Testis (tissue), 2 donors: ENCODE results near the gene SRPK3.

Source experiments
- POLR2A ChIP-seq: fragments of 450-650 bp; IDR thresholded peaks from one replicate; pipeline ENCODE4 v1.6.1; 2017; ENCODE audit warnings: antibody characterized with exemption, mild to moderate bottlenecking, moderate library complexity
- TF ChIP-seq, protein P1 (sequence below), 3 experiments: fragments of 450-650 bp in 2 of 3; fragments of 200-600 bp in 1 of 3; sonication (generic) in 1 of 3; IDR thresholded peaks; one replicate each; pipeline ENCODE4 v1.5.1; 2016 to 2019; ENCODE audit warnings: antibody characterized with exemption in 3 of 3, mild to moderate bottlenecking in 2 of 3, moderate library complexity in 1 of 3

GRCh38 chrX:153827016-153827415 lies 46.2 kb downstream of the SRPK3 start:
- TF ChIP-seq, protein P1, sequence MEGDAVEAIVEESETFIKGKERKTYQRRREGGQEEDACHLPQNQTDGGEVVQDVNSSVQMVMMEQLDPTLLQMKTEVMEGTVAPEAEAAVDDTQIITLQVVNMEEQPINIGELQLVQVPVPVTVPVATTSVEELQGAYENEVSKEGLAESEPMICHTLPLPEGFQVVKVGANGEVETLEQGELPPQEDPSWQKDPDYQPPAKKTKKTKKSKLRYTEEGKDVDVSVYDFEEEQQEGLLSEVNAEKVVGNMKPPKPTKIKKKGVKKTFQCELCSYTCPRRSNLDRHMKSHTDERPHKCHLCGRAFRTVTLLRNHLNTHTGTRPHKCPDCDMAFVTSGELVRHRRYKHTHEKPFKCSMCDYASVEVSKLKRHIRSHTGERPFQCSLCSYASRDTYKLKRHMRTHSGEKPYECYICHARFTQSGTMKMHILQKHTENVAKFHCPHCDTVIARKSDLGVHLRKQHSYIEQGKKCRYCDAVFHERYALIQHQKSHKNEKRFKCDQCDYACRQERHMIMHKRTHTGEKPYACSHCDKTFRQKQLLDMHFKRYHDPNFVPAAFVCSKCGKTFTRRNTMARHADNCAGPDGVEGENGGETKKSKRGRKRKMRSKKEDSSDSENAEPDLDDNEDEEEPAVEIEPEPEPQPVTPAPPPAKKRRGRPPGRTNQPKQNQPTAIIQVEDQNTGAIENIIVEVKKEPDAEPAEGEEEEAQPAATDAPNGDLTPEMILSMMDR (IDR thresholded peaks at IDR 0.05) = no peak
- TF ChIP-seq POLR2A = no peak
